ENCODE measurements around the gene ENG. TPM values are rescaled to one million over a fixed set of nuclear protein-coding genes. Genes with fewer than 3 reads are reported as not detected.
A peak's percentile ranks its signal among the peaks of the same experiment; 100 is the strongest.

Gene ENG
- total RNA-seq, 4 donors from 2014 or later, result 7.2 to 32.8 (median 18.0) TPM

DNA sequence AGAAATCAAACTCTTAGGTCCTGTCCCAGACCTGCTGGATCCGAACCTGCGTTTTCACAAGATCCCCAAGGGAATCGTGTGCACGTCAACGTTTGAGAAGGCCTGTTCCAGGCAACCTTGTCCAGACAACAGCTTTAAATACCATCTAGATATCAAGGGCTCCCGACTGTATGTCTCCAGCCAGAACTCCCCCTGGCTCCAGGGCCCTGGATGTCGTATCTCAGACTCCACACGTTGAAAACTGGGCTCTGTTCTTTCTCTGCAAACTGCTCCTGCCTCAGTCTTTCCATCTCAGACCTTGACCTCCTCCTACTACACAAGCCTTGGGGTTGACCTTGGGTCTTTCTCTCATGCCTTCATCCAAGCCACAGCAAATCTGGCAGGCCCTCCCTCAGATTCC lies 5.8 kb upstream of the ENG start:
- DNase-seq, result no peak
- Histone ChIP-seq H3K4me1 (peaks cover 12 to 67% (median 29%) of the 10 kb centered on the region in 3 donors), H3K27ac (no peak overlapping the region), H3K27me3 (no peaks in the 10 kb centered on the region), H3K36me3 (no peaks in the 10 kb centered on the region), H3K4me3 (no peak overlapping the region), H3K9me3 (no peaks in the 10 kb centered on the region)
- no peak for TF ChIP-seq POLR2A (IDR thresholded peaks at IDR 0.05)
- TF ChIP-seq, protein P1, sequence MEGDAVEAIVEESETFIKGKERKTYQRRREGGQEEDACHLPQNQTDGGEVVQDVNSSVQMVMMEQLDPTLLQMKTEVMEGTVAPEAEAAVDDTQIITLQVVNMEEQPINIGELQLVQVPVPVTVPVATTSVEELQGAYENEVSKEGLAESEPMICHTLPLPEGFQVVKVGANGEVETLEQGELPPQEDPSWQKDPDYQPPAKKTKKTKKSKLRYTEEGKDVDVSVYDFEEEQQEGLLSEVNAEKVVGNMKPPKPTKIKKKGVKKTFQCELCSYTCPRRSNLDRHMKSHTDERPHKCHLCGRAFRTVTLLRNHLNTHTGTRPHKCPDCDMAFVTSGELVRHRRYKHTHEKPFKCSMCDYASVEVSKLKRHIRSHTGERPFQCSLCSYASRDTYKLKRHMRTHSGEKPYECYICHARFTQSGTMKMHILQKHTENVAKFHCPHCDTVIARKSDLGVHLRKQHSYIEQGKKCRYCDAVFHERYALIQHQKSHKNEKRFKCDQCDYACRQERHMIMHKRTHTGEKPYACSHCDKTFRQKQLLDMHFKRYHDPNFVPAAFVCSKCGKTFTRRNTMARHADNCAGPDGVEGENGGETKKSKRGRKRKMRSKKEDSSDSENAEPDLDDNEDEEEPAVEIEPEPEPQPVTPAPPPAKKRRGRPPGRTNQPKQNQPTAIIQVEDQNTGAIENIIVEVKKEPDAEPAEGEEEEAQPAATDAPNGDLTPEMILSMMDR (IDR thresholded peaks at IDR 0.05), result no peak
- intact Hi-C loops (cut with DNase I), result no loop called here
- WGBS, 2 donors, result 81 to 83% methylated on average over 8 of the region's 8 CpGs

DNA sequence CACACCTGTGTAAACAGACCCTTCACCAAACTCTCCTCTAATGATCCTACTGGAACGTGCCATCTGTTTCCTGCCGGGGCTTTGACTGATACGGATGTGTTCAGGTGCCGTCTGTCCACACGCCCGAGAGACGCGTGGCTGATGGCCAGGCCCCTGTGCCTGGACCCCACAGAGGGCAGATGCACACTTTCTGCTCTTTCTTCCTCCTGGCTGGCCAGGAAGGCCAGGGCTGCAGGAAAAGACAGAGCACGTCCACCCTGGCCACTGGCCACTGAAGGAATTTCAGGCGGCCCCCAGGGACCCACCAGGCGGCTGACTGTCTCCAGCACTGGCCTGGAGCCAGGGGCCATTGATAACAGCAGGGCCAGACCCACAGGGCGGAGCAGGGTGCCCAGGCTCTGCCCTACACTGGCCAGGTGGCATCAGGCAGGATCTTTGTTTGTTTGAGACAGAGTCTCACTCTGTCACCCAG lies 3.6 kb upstream of the ENG start:
- H3K4me3 ChIP-seq, result no peak overlapping the region
- intact Hi-C loops (cut with DNase I), result no loop called here
- H3K36me3 ChIP-seq, result no peaks in the 10 kb centered on the region
- H3K27ac ChIP-seq, result peak overlapping the region in 2 of 4 donors; percentile 36 to 46
- no peak for DNase-seq
- no peaks in the 10 kb centered on the region for H3K27me3 ChIP-seq
- H3K4me1 ChIP-seq, result peaks cover 22 to 86% (median 36%) of the 10 kb centered on the region in 3 donors
- no peaks in the 10 kb centered on the region for H3K9me3 ChIP-seq
- whole genome bisulfite sequencing, 2 donors, result 38 to 50% methylated on average over 2 to 5 of the region's 12 CpGs
- TF ChIP-seq, protein P1 (IDR thresholded peaks at IDR 0.05), result no peak
- no peak for TF ChIP-seq POLR2A (IDR thresholded peaks at IDR 0.05)

DNA sequence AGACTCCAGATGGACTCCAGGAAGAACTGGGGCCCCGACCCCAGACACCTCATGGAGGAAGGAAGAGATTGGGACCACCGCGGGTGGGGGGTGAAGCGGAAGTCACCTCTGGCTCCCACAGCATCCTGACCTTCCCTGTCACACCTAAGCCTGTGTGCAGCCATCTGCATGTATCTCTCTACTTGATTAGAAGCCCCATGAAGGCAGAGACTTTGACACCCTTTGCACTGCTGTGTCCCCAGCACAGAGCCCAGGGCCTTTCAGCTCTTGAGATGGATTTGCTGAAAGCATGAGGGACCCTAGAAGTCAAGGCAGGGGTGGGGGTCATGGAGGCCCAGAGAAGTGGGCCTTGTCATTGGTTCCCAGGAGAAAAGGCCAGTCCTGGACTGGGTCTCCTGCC lies 2.8 kb upstream of the ENG start:
- WGBS, 2 donors, result 50% methylated on average over 4 of the region's 4 CpGs; no CpG with 5 or more reads in 1 of the 2 donors
- H3K27me3 ChIP-seq, result no peaks in the 10 kb centered on the region
- H3K4me1 ChIP-seq, result peaks cover 18 to 86% (median 33%) of the 10 kb centered on the region in 3 donors
- H3K27ac ChIP-seq, result peak overlapping the region in 2 of 4 donors; percentile 36 to 46
- no peak for TF ChIP-seq POLR2A (IDR thresholded peaks at IDR 0.05)
- TF ChIP-seq, protein P1 (IDR thresholded peaks at IDR 0.05), result no peak
- no peaks in the 10 kb centered on the region for H3K36me3 ChIP-seq
- DNase-seq, result no peak
- no peaks in the 10 kb centered on the region for H3K9me3 ChIP-seq
- H3K4me3 ChIP-seq, result no peak overlapping the region
- intact Hi-C loops (cut with DNase I), result no loop called here

DNA sequence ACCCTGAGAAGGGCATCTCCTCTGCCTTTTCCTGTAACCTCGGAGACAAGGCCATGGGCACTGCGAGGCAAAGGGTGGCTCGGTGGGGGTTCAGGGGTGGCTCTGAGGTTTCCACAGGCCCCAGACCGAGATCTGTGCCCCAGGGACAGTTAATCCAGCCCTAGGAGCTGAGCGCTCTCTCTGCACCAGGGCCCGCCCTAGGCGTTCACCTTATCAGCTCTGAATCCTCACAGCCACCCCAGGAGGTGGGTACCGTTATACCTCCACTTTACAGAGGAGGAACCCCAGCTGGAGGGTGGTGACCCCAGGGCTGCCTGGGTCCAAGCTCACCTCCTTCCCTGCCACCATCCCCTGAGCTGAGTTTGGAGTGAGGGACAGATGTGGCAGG lies 2.3 kb upstream of the ENG start:
- intact Hi-C loops (cut with DNase I), result no loop called here
- Histone ChIP-seq H3K4me3 (no peak overlapping the region), H3K27ac (peak overlapping the region in 3 of 4 donors; percentile 5 to 90 (median 24)), H3K27me3 (no peaks in the 10 kb centered on the region), H3K36me3 (no peaks in the 10 kb centered on the region), H3K4me1 (peaks cover 13 to 86% (median 28%) of the 10 kb centered on the region in 3 donors), H3K9me3 (no peaks in the 10 kb centered on the region)
- DNase-seq, result no peak
- 85% methylated on average over 7 of the region's 8 CpGs; no CpG with 5 or more reads in 1 of the 2 donors for WGBS, 2 donors
- TF ChIP-seq, protein P1 (IDR thresholded peaks at IDR 0.05), result no peak
- no peak for TF ChIP-seq POLR2A (IDR thresholded peaks at IDR 0.05)

DNA sequence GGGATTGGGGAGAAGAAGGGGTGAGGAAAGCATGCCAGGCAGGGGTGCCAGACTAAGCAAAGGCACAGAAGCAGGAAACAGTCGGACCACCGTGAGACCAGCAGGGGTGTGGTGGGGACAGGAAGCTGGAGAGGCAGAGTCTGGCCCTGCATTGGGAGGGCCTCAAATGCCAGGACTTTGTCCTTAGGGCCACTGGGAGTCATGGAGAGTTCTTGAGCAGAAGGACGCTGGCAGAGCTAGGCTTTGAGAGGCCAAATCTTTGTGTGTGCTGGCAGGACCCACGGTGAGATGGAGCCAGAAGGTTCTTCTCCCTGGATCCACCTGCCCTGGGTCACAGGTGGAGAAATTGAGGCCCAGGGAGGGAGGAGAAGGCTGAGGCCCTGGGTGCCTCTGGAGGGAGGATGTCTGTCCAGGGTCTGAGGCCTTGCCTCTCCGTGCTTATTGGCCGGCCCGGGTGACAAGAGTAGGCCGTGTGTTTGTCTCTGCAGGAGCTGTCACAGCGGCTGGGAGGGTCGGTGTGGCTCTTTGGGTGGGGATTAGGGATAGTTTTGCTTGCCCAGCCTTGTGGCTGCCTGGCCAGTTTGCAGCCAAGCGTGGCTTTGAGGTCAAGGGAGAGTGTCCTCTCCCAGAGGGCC lies 1.8 kb upstream of the ENG start:
- intact Hi-C loops (cut with DNase I), result no loop called here
- Histone ChIP-seq H3K4me1 (peaks cover 10 to 86% (median 22%) of the 10 kb centered on the region in 3 donors), H3K4me3 (no peak overlapping the region), H3K36me3 (no peaks in the 10 kb centered on the region), H3K9me3 (no peaks in the 10 kb centered on the region), H3K27ac (peak overlapping the region in 3 of 4 donors; percentile 5 to 90 (median 24)), H3K27me3 (no peaks in the 10 kb centered on the region)
- TF ChIP-seq, protein P1 (IDR thresholded peaks at IDR 0.05), result no peak
- no peak for TF ChIP-seq POLR2A (IDR thresholded peaks at IDR 0.05)
- 51 to 65% methylated on average over 4 to 8 of the region's 11 CpGs for WGBS, 2 donors
- no peak for DNase-seq

Measured in esophagus squamous epithelium (tissue), 5 donors.